Omental fat pad (tissue), 4 donors: ENCODE measurements around the gene GABARAP. TPM values are rescaled to one million over a fixed set of nuclear protein-coding genes. Genes with fewer than 3 reads are reported as not detected.

ENCODE experiments used
- ATAC-seq: fragments of 150-250 bp; one replicate; pipeline ENCODE4 v1.9.1; 2016; ENCODE audit warnings: mild to moderate bottlenecking, moderate library complexity; ENCODE audit not compliant: low FRiP score
- DNase-seq: peaks from one replicate; pipeline ENCODE4 v3.0.0-alpha.2; 2019; ENCODE audit warnings: low spot score
- CTCF ChIP-seq, 3 donors: fragments of 450-650 bp; IDR thresholded peaks; one replicate each; pipeline ENCODE4 v1.5.1; 2016 to 2017; ENCODE audit warnings: antibody characterized with exemption in 3 of 3, mild to moderate bottlenecking in 3 of 3, moderate library complexity in 2 of 3
- total RNA-seq, 4 donors: library from RNA; depleted of rRNA; stranded (reverse); fragments of >200 nt; gene quantifications; one replicate each; pipeline ENCODE4 v1.1.0, GENCODE V29; 2016

Gene GABARAP
- total RNA-seq, 4 donors from 2014 or later = 316 to 526 (median 376) TPM

- ATAC-seq (no peak), DNase-seq (no peak)
- TF ChIP-seq CTCF (IDR thresholded peaks at IDR 0.05) = no peak
Observed at GRCh38 chr17:7217113-7217987, 24.9 kb downstream of the GABARAP start.

GRCh38 chr17:7216242-7217112 lies 25.8 kb downstream of the GABARAP start:
- no peak for TF ChIP-seq CTCF (IDR thresholded peaks at IDR 0.05)
- no peak for ATAC-seq
- no peak for DNase-seq

DNA sequence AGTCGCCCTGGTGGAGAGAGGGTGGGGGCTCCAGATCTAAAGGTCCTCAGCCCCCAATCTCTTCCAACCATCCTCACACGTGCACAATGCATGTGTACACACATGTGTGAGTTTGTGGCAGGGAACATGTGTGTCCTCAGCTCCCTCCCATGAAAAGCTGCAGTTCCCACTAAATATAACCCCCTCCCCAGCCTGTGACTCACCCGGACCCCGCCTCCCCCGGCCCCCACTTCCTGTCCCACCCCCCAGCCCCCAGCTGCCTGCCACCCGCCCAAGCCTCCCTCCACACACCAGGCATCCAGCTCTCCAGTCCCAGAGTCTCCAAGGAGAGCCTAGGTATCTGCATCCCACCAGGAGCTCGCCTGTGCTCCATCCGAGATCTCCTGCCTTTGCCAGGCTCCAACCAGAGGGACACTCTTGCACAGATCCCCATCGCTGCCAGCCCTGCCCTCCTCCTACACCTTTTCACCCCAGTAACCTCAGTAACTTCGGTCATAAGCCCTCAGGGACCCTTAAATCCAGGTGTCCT lies 26.5 kb downstream of the GABARAP start:
- ATAC-seq = no peak
- no peak for TF ChIP-seq CTCF (IDR thresholded peaks at IDR 0.05)
- no peak for DNase-seq

DNA sequence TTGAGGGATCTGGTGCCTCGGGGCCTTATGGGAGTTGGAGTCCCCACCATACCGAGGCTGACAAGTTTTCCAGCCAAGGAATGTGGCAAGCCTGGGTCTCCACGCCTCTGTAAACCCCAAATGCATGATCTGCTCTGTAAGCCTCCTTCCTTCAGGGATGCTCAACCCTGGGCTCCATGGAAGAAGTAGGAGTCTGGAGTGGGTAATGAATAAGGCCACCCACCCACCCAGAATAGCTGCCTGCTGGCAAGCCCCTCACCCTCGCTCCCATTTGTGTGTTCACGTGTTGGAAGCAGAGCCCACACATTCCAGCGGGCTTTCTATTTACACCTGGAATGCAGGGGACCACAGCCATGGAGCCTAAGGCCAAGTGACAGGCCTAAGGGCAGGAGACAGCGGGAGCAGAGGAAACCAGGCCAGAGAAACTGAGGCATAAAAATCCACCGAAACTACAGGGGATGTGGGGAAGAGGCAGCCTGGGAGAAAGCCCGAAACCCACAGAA lies 27.1 kb downstream of the GABARAP start:
- DNase-seq (peak; percentile 80), ATAC-seq (no peak)
- TF ChIP-seq CTCF (IDR thresholded peaks at IDR 0.05) = no peak

DNA sequence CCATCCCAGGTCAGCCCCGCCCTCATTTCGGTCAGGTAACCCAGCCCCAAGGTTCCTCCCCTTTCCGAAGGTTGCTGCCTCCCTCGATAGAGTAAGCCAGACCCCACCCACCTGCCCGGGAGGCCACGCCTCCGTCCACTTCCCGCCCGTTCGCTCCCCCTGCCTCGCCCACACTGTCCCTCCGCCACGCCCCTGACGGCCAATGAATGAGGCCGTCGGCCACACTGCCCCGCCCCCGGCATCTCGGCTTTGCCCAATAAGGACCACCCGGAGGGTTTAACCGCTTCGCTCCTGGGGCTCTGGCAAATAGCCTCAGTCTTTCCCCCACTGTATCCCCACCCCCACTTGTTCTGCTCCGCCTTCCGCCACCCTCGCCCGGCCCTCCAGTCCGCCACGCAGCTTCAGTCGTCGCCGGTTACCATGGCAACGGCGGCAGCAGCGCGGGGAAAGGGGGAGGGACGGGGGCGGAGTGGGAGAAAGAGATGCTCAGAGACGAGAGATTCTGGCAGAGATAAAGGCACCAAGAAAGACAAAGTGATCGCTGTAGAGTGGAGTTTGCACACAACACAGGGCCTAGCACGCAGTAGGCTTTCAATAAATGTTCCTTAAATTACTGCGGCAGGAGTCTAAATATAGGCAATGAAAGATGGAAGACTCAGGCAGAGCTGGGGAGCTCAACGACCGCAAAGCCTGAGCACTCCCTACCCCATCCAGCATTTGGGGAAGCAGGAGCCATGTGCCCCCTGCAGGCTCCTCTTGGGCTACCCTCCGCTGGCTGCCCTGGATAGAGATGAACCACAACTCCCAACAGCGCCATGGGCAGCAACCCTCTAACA lies 27.7 kb downstream of the GABARAP start:
- peak; percentile 92 for DNase-seq
- TF ChIP-seq CTCF (IDR thresholded peaks at IDR 0.05) = no peak
- peak; percentile 84 for ATAC-seq

GRCh38 chr17:7213895-7214299 lies 28.4 kb downstream of the GABARAP start:
- DNase-seq (peak; percentile 51), ATAC-seq (peak; percentile 1)
- TF ChIP-seq CTCF (IDR thresholded peaks at IDR 0.05) = no peak
